Liver (tissue), 3 donors: ENCODE data around the gene MYO3B.

Experiments
- GABPA ChIP-seq, 2 donors: IDR thresholded peaks in 1 of 2; conservative IDR thresholded peaks in 1 of 2; 2 replicates each; pipeline ENCODE4 v1.6.1; 2016; ENCODE audit warnings: antibody characterized with exemption in 2 of 2, mild to moderate bottlenecking in 1 of 2, moderate library complexity in 1 of 2
- RAD21 ChIP-seq, 2 donors: IDR thresholded peaks; 2 replicates each; pipeline ENCODE4 v1.6.1; 2016; ENCODE audit warnings: antibody characterized with exemption in 2 of 2, mild to moderate bottlenecking in 2 of 2
- TF ChIP-seq, protein P1 (sequence below): IDR thresholded peaks from 2 replicates; pipeline ENCODE4 v1.6.1; 2016; ENCODE audit warnings: antibody characterized with exemption, mild to moderate bottlenecking
- TF ChIP-seq, protein P2 (sequence below): fragments of 150-350 bp; IDR thresholded peaks from 2 replicates; pipeline ENCODE4 v1.5.1; 2017; ENCODE audit warnings: improper control_type of control experiment, low read depth, low read length; ENCODE audit not compliant: missing input control
- TF ChIP-seq, protein P3 (sequence below): IDR thresholded peaks from 2 replicates; pipeline ENCODE4 v1.6.1; 2016; ENCODE audit warnings: antibody characterized with exemption
- TF ChIP-seq, protein P4 (sequence below): IDR thresholded peaks from 2 replicates; pipeline ENCODE4 v1.6.1; 2016; ENCODE audit warnings: antibody characterized with exemption
- donor health status: healthy.
- donor health status: healthy.

DNA sequence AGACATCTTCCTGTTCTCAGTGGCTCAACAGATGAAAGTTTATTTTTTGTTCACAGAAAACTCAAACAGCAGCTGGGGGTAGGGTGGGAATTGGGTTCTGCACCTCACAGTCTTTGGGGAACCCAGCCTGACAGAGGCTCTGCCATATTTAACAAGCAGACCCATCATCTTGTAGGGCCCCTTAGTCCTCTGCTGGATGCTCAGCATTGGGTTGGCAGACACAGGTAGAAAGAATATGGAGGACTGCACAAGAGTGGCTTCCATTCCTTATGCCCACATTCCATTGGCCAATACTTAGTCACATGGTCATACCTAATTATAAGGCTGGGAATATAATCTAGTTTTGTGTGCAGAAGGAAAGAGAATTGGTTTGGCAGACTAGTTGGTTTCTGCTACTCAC, 89.1 kb downstream of the MYO3B start:
- TF ChIP-seq, protein P1, sequence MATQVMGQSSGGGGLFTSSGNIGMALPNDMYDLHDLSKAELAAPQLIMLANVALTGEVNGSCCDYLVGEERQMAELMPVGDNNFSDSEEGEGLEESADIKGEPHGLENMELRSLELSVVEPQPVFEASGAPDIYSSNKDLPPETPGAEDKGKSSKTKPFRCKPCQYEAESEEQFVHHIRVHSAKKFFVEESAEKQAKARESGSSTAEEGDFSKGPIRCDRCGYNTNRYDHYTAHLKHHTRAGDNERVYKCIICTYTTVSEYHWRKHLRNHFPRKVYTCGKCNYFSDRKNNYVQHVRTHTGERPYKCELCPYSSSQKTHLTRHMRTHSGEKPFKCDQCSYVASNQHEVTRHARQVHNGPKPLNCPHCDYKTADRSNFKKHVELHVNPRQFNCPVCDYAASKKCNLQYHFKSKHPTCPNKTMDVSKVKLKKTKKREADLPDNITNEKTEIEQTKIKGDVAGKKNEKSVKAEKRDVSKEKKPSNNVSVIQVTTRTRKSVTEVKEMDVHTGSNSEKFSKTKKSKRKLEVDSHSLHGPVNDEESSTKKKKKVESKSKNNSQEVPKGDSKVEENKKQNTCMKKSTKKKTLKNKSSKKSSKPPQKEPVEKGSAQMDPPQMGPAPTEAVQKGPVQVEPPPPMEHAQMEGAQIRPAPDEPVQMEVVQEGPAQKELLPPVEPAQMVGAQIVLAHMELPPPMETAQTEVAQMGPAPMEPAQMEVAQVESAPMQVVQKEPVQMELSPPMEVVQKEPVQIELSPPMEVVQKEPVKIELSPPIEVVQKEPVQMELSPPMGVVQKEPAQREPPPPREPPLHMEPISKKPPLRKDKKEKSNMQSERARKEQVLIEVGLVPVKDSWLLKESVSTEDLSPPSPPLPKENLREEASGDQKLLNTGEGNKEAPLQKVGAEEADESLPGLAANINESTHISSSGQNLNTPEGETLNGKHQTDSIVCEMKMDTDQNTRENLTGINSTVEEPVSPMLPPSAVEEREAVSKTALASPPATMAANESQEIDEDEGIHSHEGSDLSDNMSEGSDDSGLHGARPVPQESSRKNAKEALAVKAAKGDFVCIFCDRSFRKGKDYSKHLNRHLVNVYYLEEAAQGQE = no peak
- TF ChIP-seq, protein P2, sequence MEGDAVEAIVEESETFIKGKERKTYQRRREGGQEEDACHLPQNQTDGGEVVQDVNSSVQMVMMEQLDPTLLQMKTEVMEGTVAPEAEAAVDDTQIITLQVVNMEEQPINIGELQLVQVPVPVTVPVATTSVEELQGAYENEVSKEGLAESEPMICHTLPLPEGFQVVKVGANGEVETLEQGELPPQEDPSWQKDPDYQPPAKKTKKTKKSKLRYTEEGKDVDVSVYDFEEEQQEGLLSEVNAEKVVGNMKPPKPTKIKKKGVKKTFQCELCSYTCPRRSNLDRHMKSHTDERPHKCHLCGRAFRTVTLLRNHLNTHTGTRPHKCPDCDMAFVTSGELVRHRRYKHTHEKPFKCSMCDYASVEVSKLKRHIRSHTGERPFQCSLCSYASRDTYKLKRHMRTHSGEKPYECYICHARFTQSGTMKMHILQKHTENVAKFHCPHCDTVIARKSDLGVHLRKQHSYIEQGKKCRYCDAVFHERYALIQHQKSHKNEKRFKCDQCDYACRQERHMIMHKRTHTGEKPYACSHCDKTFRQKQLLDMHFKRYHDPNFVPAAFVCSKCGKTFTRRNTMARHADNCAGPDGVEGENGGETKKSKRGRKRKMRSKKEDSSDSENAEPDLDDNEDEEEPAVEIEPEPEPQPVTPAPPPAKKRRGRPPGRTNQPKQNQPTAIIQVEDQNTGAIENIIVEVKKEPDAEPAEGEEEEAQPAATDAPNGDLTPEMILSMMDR = no peak
- TF ChIP-seq RAD21 (IDR thresholded peaks at IDR 0.05) (no peak), GABPA (IDR thresholded peaks at IDR 0.05 in 1 of 2, conservative IDR thresholded peaks at IDR 0.05 in 1 of 2) (no peak)
- TF ChIP-seq, protein P3, sequence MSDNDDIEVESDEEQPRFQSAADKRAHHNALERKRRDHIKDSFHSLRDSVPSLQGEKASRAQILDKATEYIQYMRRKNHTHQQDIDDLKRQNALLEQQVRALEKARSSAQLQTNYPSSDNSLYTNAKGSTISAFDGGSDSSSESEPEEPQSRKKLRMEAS = no peak
- TF ChIP-seq, protein P4, sequence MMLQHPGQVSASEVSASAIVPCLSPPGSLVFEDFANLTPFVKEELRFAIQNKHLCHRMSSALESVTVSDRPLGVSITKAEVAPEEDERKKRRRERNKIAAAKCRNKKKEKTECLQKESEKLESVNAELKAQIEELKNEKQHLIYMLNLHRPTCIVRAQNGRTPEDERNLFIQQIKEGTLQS = no peak
